GM18526 (cell line): ENCODE measurements around the gene GTF2E1.

Experiments
- POLR2A ChIP-seq: IDR thresholded peaks from 3 replicates; pipeline ENCODE4 v1.6.1; 2011; ENCODE audit not compliant: insufficient read length; ENCODE audit errors: extremely low read depth

GTF2E1 gene

GRCh38 chr3:120745466-120745865, 2.9 kb downstream of the GTF2E1 start:
- TF ChIP-seq POLR2A, result no peak

- no peak for TF ChIP-seq POLR2A
Measured at GRCh38 chr3:120749843-120750242, 7.3 kb downstream of the GTF2E1 start.

GRCh38 chr3:120752230-120752629, 9.7 kb downstream of the GTF2E1 start:
- TF ChIP-seq POLR2A, result no peak

GRCh38 chr3:120752865-120753264, 10.3 kb downstream of the GTF2E1 start:
- TF ChIP-seq POLR2A, result no peak

- no peak for TF ChIP-seq POLR2A
Measured at GRCh38 chr3:120753810-120754209, 11.3 kb downstream of the GTF2E1 start.

GRCh38 chr3:120756061-120756460, 13.5 kb downstream of the GTF2E1 start:
- no peak for TF ChIP-seq POLR2A

- no peak for TF ChIP-seq POLR2A
Measured at GRCh38 chr3:120762615-120763014, 20.1 kb downstream of the GTF2E1 start.

- no peak for TF ChIP-seq POLR2A
Measured at GRCh38 chr3:120763601-120764000, 21.1 kb downstream of the GTF2E1 start.

GRCh38 chr3:120764206-120764605, 21.7 kb downstream of the GTF2E1 start:
- no peak for TF ChIP-seq POLR2A

GRCh38 chr3:120765830-120766493, 23.4 kb downstream of the GTF2E1 start:
- no peak for TF ChIP-seq POLR2A

- no peak for TF ChIP-seq POLR2A
Measured at GRCh38 chr3:120766576-120766975, 24.0 kb downstream of the GTF2E1 start.

GRCh38 chr3:120767106-120767505, 24.6 kb downstream of the GTF2E1 start:
- no peak for TF ChIP-seq POLR2A

GRCh38 chr3:120769436-120769835, 26.9 kb downstream of the GTF2E1 start:
- TF ChIP-seq POLR2A, result no peak

GRCh38 chr3:120770891-120771290, 28.3 kb downstream of the GTF2E1 start:
- TF ChIP-seq POLR2A, result no peak

- TF ChIP-seq POLR2A, result no peak
Measured at GRCh38 chr3:120772081-120772480, 29.5 kb downstream of the GTF2E1 start.

GRCh38 chr3:120773932-120774331, 31.4 kb downstream of the GTF2E1 start:
- no peak for TF ChIP-seq POLR2A

- no peak for TF ChIP-seq POLR2A
Measured at GRCh38 chr3:120775411-120775810, 32.9 kb downstream of the GTF2E1 start.
